Testis (tissue), 3 donors: ENCODE results near the gene CPLX4. TPM values are rescaled to one million over a fixed set of nuclear protein-coding genes. Genes with fewer than 3 reads are reported as not detected.
A peak's percentile ranks its signal among the peaks of the same experiment; 100 is the strongest.

Experiments
- DNase-seq: peaks from one replicate; pipeline ENCODE4 v3.0.0-alpha.2; 2019
- H3K27ac ChIP-seq, 2 donors: fragments of 200-600 bp; sonication (generic); one replicate each; pipeline ENCODE4 v1.5.1; 2019
- H3K27me3 ChIP-seq: fragments of 200-600 bp; sonication (generic); one replicate; pipeline ENCODE4 v1.5.1; 2019
- H3K36me3 ChIP-seq: fragments of 200-600 bp; sonication (generic); one replicate; pipeline ENCODE4 v1.5.1; 2017; ENCODE audit warnings: low read depth; ENCODE audit errors: missing control alignments
- H3K4me1 ChIP-seq: fragments of 200-600 bp; sonication (generic); one replicate; pipeline ENCODE4 v1.5.1; 2019
- H3K4me3 ChIP-seq, 2 donors: fragments of 200-600 bp; sonication (generic); one replicate each; pipeline ENCODE4 v1.5.1; 2017 to 2019
- H3K9me3 ChIP-seq: fragments of 200-600 bp; sonication (generic); one replicate; pipeline ENCODE4 v1.5.1; 2017
- POLR2A ChIP-seq: fragments of 450-650 bp; IDR thresholded peaks from one replicate; pipeline ENCODE4 v1.6.1; 2017; ENCODE audit warnings: antibody characterized with exemption, mild to moderate bottlenecking, moderate library complexity
- WGBS, 2 donors: methylation state at CpG; one replicate each; pipeline ENCODE4 v1.1.5; 2018; 5-methylcytosine and 5-hydroxymethylcytosine counted together
- intact Hi-C: fragments of 100-400 bp; cut with DNase I; formaldehyde crosslinking; loops from one replicate; pipeline ENCODE4 v1.15.1; 2023; ENCODE audit warnings: low total_unique reads
- polyA plus RNA-seq: library from polyadenylated mRNA; stranded (reverse); fragments of 350-450 nt; fragmentation: Illumina TruSeq; extraction: RNeasy Lipid Tissue Mini Kit (QIAGEN cat#74804); gene quantifications from one replicate; pipeline ENCODE4 v1.2.3, GENCODE V29; 2014; ENCODE audit warnings: low read depth, low replicate concordance; ENCODE audit not compliant: insufficient read depth
- total RNA-seq, 2 donors: library from RNA; depleted of rRNA; stranded (reverse); fragments of >200 nt; gene quantifications; one replicate each; pipeline ENCODE4 v1.2.3, GENCODE V29; 2016
- TF ChIP-seq, protein P1 (sequence below), 3 experiments: fragments of 450-650 bp in 2 of 3; fragments of 200-600 bp in 1 of 3; sonication (generic) in 1 of 3; IDR thresholded peaks; one replicate each; pipeline ENCODE4 v1.5.1; 2016 to 2019; ENCODE audit warnings: antibody characterized with exemption in 3 of 3, mild to moderate bottlenecking in 2 of 3, moderate library complexity in 1 of 3

The CPLX4 gene
- total and polyA plus RNA-seq, 3 donors from 2014 or later = 0.26 to 0.55 (median 0.31) TPM

DNA sequence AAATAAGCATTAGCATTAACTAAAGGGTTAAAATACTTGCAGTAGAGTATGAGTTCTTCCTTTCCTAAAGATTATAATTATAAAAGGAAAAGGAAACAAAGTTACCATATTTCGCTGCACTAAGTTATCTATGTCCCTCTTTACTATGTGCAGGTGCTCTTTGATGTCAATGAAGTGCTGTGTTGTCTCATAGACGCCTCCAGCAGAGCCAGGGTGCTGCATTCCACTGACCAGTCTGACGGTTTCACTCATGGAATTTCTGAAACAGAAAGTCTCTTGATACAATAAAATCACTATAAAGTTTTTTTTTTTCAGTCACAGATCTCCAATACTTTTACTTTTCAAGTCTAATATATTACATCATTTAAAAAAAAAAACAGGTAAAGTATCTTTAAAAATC is 14.5 kb upstream of the CPLX4 start:
- Histone ChIP-seq H3K4me1 (peaks cover 5% of the 10 kb centered on the region), H3K36me3 (no peaks in the 10 kb centered on the region), H3K4me3 (no peak overlapping the region), H3K27ac (peak overlapping the region in 1 of 2 donors; percentile 66), H3K9me3 (no peaks in the 10 kb centered on the region), H3K27me3 (no peaks in the 10 kb centered on the region)
- WGBS, 2 donors = 65% methylated on average over 3 of the region's 3 CpGs
- DNase-seq = peak; percentile 73
- intact Hi-C loops = no loop called here
- TF ChIP-seq, protein P1, sequence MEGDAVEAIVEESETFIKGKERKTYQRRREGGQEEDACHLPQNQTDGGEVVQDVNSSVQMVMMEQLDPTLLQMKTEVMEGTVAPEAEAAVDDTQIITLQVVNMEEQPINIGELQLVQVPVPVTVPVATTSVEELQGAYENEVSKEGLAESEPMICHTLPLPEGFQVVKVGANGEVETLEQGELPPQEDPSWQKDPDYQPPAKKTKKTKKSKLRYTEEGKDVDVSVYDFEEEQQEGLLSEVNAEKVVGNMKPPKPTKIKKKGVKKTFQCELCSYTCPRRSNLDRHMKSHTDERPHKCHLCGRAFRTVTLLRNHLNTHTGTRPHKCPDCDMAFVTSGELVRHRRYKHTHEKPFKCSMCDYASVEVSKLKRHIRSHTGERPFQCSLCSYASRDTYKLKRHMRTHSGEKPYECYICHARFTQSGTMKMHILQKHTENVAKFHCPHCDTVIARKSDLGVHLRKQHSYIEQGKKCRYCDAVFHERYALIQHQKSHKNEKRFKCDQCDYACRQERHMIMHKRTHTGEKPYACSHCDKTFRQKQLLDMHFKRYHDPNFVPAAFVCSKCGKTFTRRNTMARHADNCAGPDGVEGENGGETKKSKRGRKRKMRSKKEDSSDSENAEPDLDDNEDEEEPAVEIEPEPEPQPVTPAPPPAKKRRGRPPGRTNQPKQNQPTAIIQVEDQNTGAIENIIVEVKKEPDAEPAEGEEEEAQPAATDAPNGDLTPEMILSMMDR (IDR thresholded peaks at IDR 0.05) = no peak
- TF ChIP-seq POLR2A = no peak

DNA sequence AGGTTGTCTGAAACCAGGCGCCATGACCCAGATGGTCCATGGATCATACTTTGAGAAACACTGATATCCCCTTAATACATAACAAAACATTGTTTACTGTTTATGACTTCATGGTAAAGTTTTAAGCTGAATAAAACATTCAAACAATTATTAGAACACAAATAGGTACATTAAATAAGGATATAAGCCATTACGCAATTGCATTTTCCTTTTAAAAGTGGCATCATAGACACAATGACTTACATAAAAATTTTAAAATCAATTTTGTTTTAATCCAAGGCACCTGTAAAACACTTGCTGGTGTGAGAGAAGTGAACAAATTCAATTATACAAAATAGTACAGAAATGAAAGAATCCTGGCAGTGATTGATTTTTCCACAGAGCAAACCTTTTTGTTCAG is 10.2 kb upstream of the CPLX4 start:
- 93 to 97% methylated on average over 2 of the region's 2 CpGs for WGBS, 2 donors
- Histone ChIP-seq H3K36me3 (no peaks in the 10 kb centered on the region), H3K9me3 (no peaks in the 10 kb centered on the region), H3K27me3 (no peaks in the 10 kb centered on the region), H3K4me1 (peaks cover 5% of the 10 kb centered on the region), H3K4me3 (no peak overlapping the region), H3K27ac (peak overlapping the region in 1 of 2 donors; percentile 4)
- DNase-seq = no peak
- intact Hi-C loops = no loop called here
- TF ChIP-seq, protein P1 (IDR thresholded peaks at IDR 0.05) = no peak
- no peak for TF ChIP-seq POLR2A

DNA sequence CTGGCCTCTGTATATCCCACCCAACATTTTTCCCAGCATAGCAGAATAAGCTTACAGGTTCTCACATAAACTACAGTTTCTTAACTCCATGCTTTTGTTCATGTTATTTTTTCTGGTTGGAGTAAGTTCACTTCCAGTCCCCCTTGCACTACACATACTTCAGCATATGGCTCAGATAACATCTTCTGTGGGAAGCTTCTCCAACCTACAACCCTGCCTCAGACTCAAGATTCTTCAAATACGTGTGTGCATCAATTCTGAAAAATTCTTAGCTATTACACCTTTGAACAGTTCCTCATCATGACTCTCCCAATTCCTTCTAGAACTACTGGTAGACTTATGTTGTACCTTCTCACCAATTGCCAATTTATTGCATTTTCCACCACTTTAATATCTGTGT is 7.5 kb upstream of the CPLX4 start:
- TF ChIP-seq, protein P1 (IDR thresholded peaks at IDR 0.05) = no peak
- TF ChIP-seq POLR2A = no peak
- Histone ChIP-seq H3K27ac (no peak overlapping the region), H3K27me3 (no peaks in the 10 kb centered on the region), H3K4me3 (no peak overlapping the region), H3K4me1 (no peaks in the 10 kb centered on the region), H3K36me3 (no peaks in the 10 kb centered on the region), H3K9me3 (no peaks in the 10 kb centered on the region)
- no peak for DNase-seq
- intact Hi-C loops = no loop called here
- 93 to 95% methylated on average over 1 of the region's 1 CpG for WGBS, 2 donors

DNA sequence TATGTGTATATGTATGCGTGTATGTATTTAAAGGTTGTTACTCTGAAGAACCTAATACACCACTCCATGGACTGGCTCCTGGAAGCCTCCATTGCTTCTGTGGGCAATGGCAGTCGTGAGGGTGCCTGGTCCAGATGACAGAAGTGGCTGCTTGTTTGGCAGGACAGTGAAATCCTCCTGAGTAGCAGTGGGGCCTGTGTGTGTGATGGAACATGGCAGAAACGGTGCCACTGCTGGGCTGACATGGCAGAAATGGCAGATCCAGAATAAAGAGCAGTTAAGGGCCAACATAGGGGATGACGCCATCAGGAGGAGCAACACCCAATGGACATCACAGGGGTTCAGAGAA is 6.1 kb upstream of the CPLX4 start:
- no peak for TF ChIP-seq POLR2A
- TF ChIP-seq, protein P1 (IDR thresholded peaks at IDR 0.05) = no peak
- DNase-seq = no peak
- WGBS, 2 donors = 89 to 93% methylated on average over 4 of the region's 4 CpGs
- no peaks in the 10 kb centered on the region for H3K36me3 ChIP-seq
- H3K4me1 ChIP-seq = no peaks in the 10 kb centered on the region
- H3K27me3 ChIP-seq = no peaks in the 10 kb centered on the region
- intact Hi-C loops = no loop called here
- no peak overlapping the region for H3K27ac ChIP-seq
- H3K9me3 ChIP-seq = no peaks in the 10 kb centered on the region
- no peak overlapping the region for H3K4me3 ChIP-seq

DNA sequence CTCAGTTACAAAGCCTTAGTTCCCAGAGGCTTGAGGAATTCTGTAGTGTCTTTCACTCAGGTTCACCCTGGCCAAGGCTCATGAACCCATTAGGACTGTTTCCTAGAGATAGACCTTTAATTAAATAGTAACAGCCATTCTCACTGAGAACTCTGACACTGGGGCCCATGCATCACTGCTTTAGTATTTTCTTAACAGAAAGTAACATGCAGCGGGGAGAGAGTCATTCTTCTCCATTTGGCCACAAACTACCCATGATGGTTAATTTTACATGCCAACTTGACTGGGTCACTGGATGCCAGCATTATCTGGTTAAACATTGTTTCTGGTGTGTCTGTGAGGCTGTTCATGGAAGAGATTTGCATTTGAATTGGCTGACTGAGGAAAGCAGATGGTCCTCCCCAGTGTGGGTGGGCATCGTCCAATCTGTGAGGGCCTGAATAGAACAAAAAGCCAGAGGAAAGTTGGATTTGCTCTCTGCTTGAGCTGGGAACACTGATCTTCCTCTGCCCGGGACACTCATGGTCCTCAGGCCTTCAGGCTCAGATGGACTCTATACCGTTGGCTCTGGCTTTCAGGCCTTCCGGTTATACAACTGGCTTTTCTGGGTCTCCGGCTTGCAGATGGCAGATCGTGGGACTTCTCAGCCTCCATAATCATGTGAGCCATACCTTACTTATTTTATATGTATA is 5.6 kb upstream of the CPLX4 start:
- Histone ChIP-seq H3K4me1 (no peaks in the 10 kb centered on the region), H3K36me3 (no peaks in the 10 kb centered on the region), H3K9me3 (no peaks in the 10 kb centered on the region), H3K27ac (no peak overlapping the region), H3K4me3 (no peak overlapping the region), H3K27me3 (no peaks in the 10 kb centered on the region)
- intact Hi-C loops = no loop called here
- no peak for DNase-seq
- TF ChIP-seq POLR2A = no peak
- TF ChIP-seq, protein P1 (IDR thresholded peaks at IDR 0.05) = no peak
- 90 to 96% methylated on average over 7 of the region's 7 CpGs for WGBS, 2 donors
